NT2/D1 (cell line): ENCODE measurements around the gene SLC44A3.

Source experiments
- DNase-seq: peaks from one replicate; pipeline ENCODE4 v3.0.0-alpha.2; 2011; ENCODE audit warnings: low read depth, low spot score
- H3K27me3 ChIP-seq: 2 replicates; pipeline ENCODE4 v1.6.0; 2011; ENCODE audit warnings: mild to moderate bottlenecking; ENCODE audit not compliant: insufficient read length, insufficient read depth
- H3K36me3 ChIP-seq: 2 replicates; pipeline ENCODE4 v1.6.1; 2011; ENCODE audit warnings: mild to moderate bottlenecking, low read length, mixed read lengths; ENCODE audit not compliant: insufficient read depth, insufficient read length
- H3K4me1 ChIP-seq: 2 replicates; pipeline ENCODE4 v1.5.1; 2011; ENCODE audit not compliant: insufficient read depth, insufficient read length
- H3K4me3 ChIP-seq: 2 replicates; pipeline ENCODE4 v1.5.1; 2011; ENCODE audit warnings: low read depth; ENCODE audit not compliant: insufficient read length
- H3K9ac ChIP-seq: 2 replicates; pipeline ENCODE4 v1.6.0; 2011; ENCODE audit warnings: low read depth; ENCODE audit not compliant: insufficient read length
- H3K9me3 ChIP-seq: 2 replicates; pipeline ENCODE4 v1.5.1; 2011; ENCODE audit warnings: mild to moderate bottlenecking, low read length; ENCODE audit not compliant: insufficient read depth
- SUZ12 ChIP-seq: IDR thresholded peaks from 2 replicates; pipeline ENCODE4 v1.6.1; 2011; ENCODE audit not compliant: insufficient read length, insufficient read depth; ENCODE audit errors: extremely low read depth
- YY1 ChIP-seq: IDR thresholded peaks from 2 replicates; pipeline ENCODE4 v1.6.1; 2011; ENCODE audit not compliant: insufficient read length, insufficient read depth
- ZNF274 ChIP-seq: IDR thresholded peaks from 2 replicates; pipeline ENCODE4 v1.6.1; 2011; ENCODE audit warnings: mild to moderate bottlenecking, low read depth, low read length

Gene SLC44A3

GRCh38 chr1:94909486-94909885 lies 89.3 kb downstream of the SLC44A3 start:
- Histone ChIP-seq H3K4me1 (peaks cover 8% of the 10 kb centered on the region), H3K4me3 (no peak overlapping the region), H3K9me3 (no peaks in the 10 kb centered on the region), H3K36me3 (peaks cover 67% of the 10 kb centered on the region), H3K9ac (no peak overlapping the region), H3K27me3 (no peaks in the 10 kb centered on the region)
- TF ChIP-seq SUZ12 (no peak), YY1 (no peak), ZNF274 (no peak)
- no peak for DNase-seq

- peaks cover 66% of the 10 kb centered on the region for H3K36me3 ChIP-seq
- no peak overlapping the region for H3K4me3 ChIP-seq
- no peaks in the 10 kb centered on the region for H3K27me3 ChIP-seq
- H3K9me3 ChIP-seq, result no peaks in the 10 kb centered on the region
- H3K4me1 ChIP-seq, result peaks cover 8% of the 10 kb centered on the region
- H3K9ac ChIP-seq, result no peak overlapping the region
- DNase-seq, result no peak
- TF ChIP-seq ZNF274, result no peak
- TF ChIP-seq SUZ12, result no peak
- TF ChIP-seq YY1, result no peak
Observed at GRCh38 chr1:94912263-94913184, 92.4 kb downstream of the SLC44A3 start.

GRCh38 chr1:94917251-94917650 lies 97.1 kb downstream of the SLC44A3 start:
- Histone ChIP-seq H3K27me3 (no peaks in the 10 kb centered on the region), H3K4me1 (peaks cover 9% of the 10 kb centered on the region), H3K9me3 (no peaks in the 10 kb centered on the region), H3K9ac (no peak overlapping the region), H3K4me3 (no peak overlapping the region), H3K36me3 (peaks cover 58% of the 10 kb centered on the region)
- TF ChIP-seq YY1 (no peak), ZNF274 (no peak), SUZ12 (no peak)
- no peak for DNase-seq

GRCh38 chr1:94919241-94920030 lies 99.3 kb downstream of the SLC44A3 start:
- no peaks in the 10 kb centered on the region for H3K9me3 ChIP-seq
- H3K36me3 ChIP-seq, result peaks cover 65% of the 10 kb centered on the region
- no peak for DNase-seq
- H3K4me3 ChIP-seq, result no peak overlapping the region
- no peaks in the 10 kb centered on the region for H3K27me3 ChIP-seq
- no peak overlapping the region for H3K9ac ChIP-seq
- no peak for TF ChIP-seq ZNF274
- H3K4me1 ChIP-seq, result peaks cover 12% of the 10 kb centered on the region

- no peaks in the 10 kb centered on the region for H3K9me3 ChIP-seq
- H3K27me3 ChIP-seq, result no peaks in the 10 kb centered on the region
- DNase-seq, result no peak
- peaks cover 68% of the 10 kb centered on the region for H3K36me3 ChIP-seq
- H3K4me1 ChIP-seq, result peaks cover 12% of the 10 kb centered on the region
- TF ChIP-seq SUZ12 (no peak), YY1 (no peak), ZNF274 (no peak)
- no peak overlapping the region for H3K9ac ChIP-seq
- no peak overlapping the region for H3K4me3 ChIP-seq
Observed at GRCh38 chr1:94920061-94920460, 99.9 kb downstream of the SLC44A3 start.

GRCh38 chr1:94921977-94922376 lies 101.8 kb downstream of the SLC44A3 start:
- Histone ChIP-seq H3K9me3 (no peaks in the 10 kb centered on the region), H3K27me3 (no peaks in the 10 kb centered on the region), H3K36me3 (peaks cover 55% of the 10 kb centered on the region), H3K4me3 (no peak overlapping the region), H3K9ac (no peak overlapping the region), H3K4me1 (peaks cover 12% of the 10 kb centered on the region)
- no peak for DNase-seq
- TF ChIP-seq YY1 (no peak), SUZ12 (no peak), ZNF274 (no peak)

GRCh38 chr1:94922761-94923331 lies 102.7 kb downstream of the SLC44A3 start:
- Histone ChIP-seq H3K4me3 (no peak overlapping the region), H3K36me3 (peaks cover 51% of the 10 kb centered on the region), H3K9me3 (no peaks in the 10 kb centered on the region), H3K9ac (no peak overlapping the region), H3K27me3 (no peaks in the 10 kb centered on the region), H3K4me1 (peaks cover 12% of the 10 kb centered on the region)
- no peak for TF ChIP-seq ZNF274
- TF ChIP-seq YY1, result no peak
- no peak for TF ChIP-seq SUZ12
- DNase-seq, result no peak
